ENCODE data around the gene C9orf152.
A peak's percentile ranks its signal among the peaks of the same experiment; 100 is the strongest.

C9orf152 gene

DNA sequence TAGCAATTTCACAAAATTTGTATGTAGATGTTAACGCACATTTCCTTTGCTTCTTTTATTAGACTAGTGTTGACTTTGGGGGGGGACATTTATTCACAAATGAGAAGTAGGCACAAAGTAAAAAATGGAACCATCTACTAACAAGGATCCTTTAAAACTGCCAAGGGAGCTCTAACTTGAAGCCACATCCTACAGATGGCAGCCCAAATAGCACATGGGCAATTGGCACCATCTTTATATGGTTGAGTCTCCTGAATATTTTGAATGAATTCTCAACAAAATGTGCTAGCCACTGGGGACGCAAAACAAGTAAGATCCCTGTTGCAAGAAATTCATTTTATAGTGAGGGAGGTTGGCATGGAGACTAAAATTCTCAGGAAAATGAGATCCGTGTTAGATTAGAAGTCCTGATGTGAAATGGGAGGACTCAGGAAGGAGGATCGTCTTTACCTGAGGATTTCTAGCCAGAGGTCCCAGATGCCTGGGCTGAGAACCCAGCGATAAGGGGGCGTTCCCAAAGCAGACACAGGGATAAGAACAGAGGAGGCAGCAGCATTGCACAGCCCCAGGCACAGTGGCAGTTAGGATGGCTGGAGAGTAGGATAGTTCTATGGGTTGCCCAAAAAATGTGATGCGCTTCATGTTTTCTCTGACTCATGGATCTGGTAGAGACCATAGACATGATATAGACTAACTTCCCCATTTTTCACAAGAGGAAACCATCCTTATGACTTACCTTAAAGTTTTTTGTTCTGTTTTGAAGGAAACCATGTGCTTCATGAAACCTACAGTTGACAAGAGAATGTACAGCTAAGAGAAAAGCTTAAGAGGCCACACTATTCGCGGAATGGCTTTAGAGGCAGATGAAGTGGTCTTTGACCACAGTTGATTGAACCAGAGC is 37.4 kb downstream of the C9orf152 start:
- in situ Hi-C loops (cut with HindIII; ENCODE audit: low sequenced_read_pairs) = no loop called here
- TF ChIP-seq, protein P1, sequence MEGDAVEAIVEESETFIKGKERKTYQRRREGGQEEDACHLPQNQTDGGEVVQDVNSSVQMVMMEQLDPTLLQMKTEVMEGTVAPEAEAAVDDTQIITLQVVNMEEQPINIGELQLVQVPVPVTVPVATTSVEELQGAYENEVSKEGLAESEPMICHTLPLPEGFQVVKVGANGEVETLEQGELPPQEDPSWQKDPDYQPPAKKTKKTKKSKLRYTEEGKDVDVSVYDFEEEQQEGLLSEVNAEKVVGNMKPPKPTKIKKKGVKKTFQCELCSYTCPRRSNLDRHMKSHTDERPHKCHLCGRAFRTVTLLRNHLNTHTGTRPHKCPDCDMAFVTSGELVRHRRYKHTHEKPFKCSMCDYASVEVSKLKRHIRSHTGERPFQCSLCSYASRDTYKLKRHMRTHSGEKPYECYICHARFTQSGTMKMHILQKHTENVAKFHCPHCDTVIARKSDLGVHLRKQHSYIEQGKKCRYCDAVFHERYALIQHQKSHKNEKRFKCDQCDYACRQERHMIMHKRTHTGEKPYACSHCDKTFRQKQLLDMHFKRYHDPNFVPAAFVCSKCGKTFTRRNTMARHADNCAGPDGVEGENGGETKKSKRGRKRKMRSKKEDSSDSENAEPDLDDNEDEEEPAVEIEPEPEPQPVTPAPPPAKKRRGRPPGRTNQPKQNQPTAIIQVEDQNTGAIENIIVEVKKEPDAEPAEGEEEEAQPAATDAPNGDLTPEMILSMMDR (IDR thresholded peaks at IDR 0.05; ENCODE audit: low read depth, low read length) = no peak
- DNase-seq (ENCODE audit: low read depth, low spot score) = no peak
- H3K4me3 ChIP-seq (ENCODE audit: low read depth, low read length) = no peak overlapping the region

DNA sequence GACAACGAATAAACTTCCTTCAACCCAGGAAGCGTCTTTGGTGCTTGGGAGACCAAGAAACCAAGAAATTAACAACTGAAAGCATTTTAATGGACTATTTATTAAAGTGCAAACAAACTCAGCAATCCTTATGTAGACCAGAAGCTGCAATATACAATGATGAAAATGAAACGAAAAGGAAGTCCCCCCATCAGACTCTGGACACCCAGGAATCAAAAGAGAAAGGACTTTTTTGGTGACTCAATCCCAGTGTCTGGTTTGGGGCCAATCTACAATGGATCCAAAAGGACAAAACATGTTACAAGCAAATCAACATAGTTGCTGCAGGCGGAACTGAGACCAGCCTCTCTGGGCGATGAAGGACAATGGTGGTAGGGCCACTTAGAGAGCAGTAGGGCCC is 39.5 kb downstream of the C9orf152 start:
- TF ChIP-seq, protein P1 (IDR thresholded peaks at IDR 0.05; ENCODE audit: low read depth, low read length) = no peak
- no peak overlapping the region for H3K4me3 ChIP-seq (ENCODE audit: low read depth, low read length)
- in situ Hi-C loops (cut with HindIII; ENCODE audit: low sequenced_read_pairs) = no loop called here
- DNase-seq (ENCODE audit: low read depth, low spot score) = no peak

DNA sequence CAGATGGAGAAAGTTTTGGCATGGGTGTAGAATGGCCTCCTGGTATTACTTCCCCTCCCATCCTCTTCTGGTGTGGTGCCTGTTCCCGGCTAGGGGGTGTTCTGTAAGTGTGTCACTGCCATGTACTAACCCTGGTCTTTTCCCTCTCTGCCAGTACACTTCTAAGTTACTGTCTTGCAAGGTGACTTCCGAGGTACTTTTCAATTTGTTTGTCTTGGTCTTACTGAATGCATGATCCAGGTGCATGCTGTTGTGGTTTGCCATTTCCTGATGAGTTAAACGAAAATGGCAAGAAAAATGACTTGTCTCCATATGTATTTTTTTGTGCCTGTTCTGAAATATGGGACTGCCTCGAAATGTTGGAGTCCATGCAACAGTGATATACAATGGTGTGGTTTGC is 46.0 kb downstream of the C9orf152 start:
- in situ Hi-C loops (cut with HindIII; ENCODE audit: low sequenced_read_pairs) = no loop called here
- H3K4me3 ChIP-seq (ENCODE audit: low read depth, low read length) = no peak overlapping the region

DNA sequence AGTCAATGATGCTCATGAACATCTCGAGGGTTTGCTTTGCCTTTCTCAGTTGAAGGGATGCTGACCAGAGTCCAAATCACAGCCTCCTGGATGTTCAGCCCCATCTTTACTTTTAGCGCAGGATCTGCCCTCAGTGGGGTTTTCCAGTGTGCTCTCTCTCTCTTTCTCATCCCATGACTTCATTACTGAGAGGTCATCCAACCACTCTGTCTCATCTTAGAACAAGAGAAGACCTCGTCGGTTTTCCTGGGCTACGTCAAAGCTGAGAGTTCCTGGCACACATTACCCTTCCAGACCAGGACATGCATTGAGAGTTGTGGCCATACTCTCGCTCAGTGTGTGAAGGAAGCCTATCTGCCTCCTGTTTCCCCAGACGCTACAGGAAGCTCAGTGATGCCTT is 47.3 kb downstream of the C9orf152 start:
- H3K4me3 ChIP-seq (ENCODE audit: low read depth, low read length) = no peak overlapping the region
- DNase-seq (ENCODE audit: low read depth, low spot score) = no peak
- in situ Hi-C loops (cut with HindIII; ENCODE audit: low sequenced_read_pairs) = no loop called here
- TF ChIP-seq, protein P1 (IDR thresholded peaks at IDR 0.05; ENCODE audit: low read depth, low read length) = no peak

More for the DNA sequence above, 46.0 kb downstream of the C9orf152 start:
- DNase-seq (ENCODE audit: low read depth, low spot score) = no peak
- TF ChIP-seq, protein P1 (IDR thresholded peaks at IDR 0.05; ENCODE audit: low read depth, low read length) = no peak

DNA sequence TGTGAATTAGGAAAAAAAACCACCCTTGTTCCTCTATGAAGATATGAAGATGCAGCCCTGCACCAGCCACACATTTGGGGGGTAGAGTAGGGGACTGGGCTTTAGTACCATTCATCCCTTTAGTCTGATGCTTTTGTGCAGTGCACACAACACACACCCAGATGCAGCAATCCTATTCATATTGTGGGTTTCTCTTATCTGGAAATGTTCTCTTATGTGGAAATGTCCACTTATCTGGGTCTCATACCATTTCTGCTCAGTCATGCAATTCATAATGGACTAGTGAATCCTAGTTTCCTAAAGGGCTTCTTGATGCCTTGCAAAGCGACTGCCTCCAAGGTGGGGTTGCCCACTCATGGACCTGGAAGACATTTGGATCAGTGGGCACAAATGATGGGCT is 47.8 kb downstream of the C9orf152 start:
- no peak for DNase-seq (ENCODE audit: low read depth, low spot score)
- in situ Hi-C loops (cut with HindIII; ENCODE audit: low sequenced_read_pairs) = no loop called here

DNA sequence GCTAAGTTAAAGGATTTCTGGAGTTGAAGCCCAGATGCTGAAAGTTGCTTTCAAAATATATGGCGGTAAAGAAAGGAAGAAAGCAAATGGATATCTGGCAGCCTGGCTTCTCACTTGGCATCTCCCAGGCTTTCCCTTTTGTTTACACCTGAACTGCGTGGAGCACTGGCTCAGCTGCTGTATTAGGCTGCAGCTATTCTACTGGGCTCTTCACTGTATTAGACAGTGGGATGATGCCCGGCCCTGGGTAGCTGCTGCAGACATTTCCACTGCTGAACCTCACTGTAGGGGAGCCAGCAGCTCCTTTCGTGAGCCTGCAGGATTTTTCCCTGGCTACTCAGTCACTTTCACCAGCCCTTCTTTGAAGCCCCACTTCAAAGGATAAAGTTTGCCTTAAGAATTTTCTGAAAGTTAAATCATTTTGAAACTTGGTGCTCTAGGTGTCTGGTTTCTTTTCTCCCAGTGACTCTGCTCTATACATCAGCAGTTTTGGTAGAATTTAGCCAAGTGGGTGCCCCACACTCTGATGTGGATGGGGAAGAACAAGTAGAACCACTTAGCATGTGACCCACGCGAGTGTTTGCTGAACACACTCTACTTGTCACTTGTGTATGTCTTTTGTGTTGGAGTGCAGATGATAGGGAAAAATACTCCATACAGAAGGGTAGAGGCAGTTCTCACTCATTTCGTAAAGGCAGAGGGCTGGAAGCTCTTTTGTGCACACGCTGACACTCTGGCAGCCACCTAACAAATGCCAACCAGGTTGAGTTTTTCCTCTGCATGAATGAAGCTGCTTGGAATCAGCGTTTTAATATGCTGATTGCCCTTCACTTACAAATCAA is 49.9 kb downstream of the C9orf152 start:
- no peak overlapping the region for H3K4me3 ChIP-seq (ENCODE audit: low read depth, low read length)
- TF ChIP-seq, protein P1 (IDR thresholded peaks at IDR 0.05; ENCODE audit: low read depth, low read length) = no peak
- in situ Hi-C loops (cut with HindIII; ENCODE audit: low sequenced_read_pairs) = no loop called here
- DNase-seq (ENCODE audit: low read depth, low spot score) = peak; percentile 33

More for the DNA sequence above, 47.8 kb downstream of the C9orf152 start:
- TF ChIP-seq, protein P1 (IDR thresholded peaks at IDR 0.05; ENCODE audit: low read depth, low read length) = no peak
- no peak overlapping the region for H3K4me3 ChIP-seq (ENCODE audit: low read depth, low read length)

All from astrocyte of the spinal cord (primary cell).